ENCODE results near the gene AMOT.

The AMOT gene

GRCh38 chrX:112839856-112840255, 775 bp downstream of the AMOT start:
- DNase-seq, result no peak

GRCh38 chrX:112837531-112837930, 3.1 kb downstream of the AMOT start:
- DNase-seq, result no peak

- DNase-seq, result no peak
Observed at GRCh38 chrX:112835019-112835418, 5.6 kb downstream of the AMOT start.

- no peak for DNase-seq
Observed at GRCh38 chrX:112834031-112834845, 6.4 kb downstream of the AMOT start.

GRCh38 chrX:112832481-112833095, 8.0 kb downstream of the AMOT start:
- DNase-seq, result no peak

GRCh38 chrX:112830540-112830939, 10.1 kb downstream of the AMOT start:
- no peak for DNase-seq

- no peak for DNase-seq
Observed at GRCh38 chrX:112827292-112827903, 13.2 kb downstream of the AMOT start.

- DNase-seq, result no peak
Observed at GRCh38 chrX:112826023-112826422, 14.6 kb downstream of the AMOT start.

- no peak for DNase-seq
Observed at GRCh38 chrX:112822892-112823291, 17.7 kb downstream of the AMOT start.

- DNase-seq, result no peak
Observed at GRCh38 chrX:112820364-112821268, 20.0 kb downstream of the AMOT start.

- DNase-seq, result no peak
Observed at GRCh38 chrX:112819813-112820212, 20.8 kb downstream of the AMOT start.

GRCh38 chrX:112819008-112819640, 21.5 kb downstream of the AMOT start:
- no peak for DNase-seq

- DNase-seq, result no peak
Observed at GRCh38 chrX:112818114-112819007, 22.3 kb downstream of the AMOT start.

- DNase-seq, result no peak
Observed at GRCh38 chrX:112816908-112817307, 23.7 kb downstream of the AMOT start.

- no peak for DNase-seq
Observed at GRCh38 chrX:112814496-112814895, 26.1 kb downstream of the AMOT start.

GRCh38 chrX:112812741-112813140, 27.9 kb downstream of the AMOT start:
- DNase-seq, result no peak

- no peak for DNase-seq
Observed at GRCh38 chrX:112808651-112809195, 31.9 kb downstream of the AMOT start.

- no peak for DNase-seq
Observed at GRCh38 chrX:112808007-112808406, 32.6 kb downstream of the AMOT start.

GRCh38 chrX:112803060-112803459, 37.6 kb downstream of the AMOT start:
- no peak for DNase-seq

- no peak for DNase-seq
Observed at GRCh38 chrX:112802541-112802940, 38.1 kb downstream of the AMOT start.
